Activated naive CD4-positive, alpha-beta T cell treated with Interleukin-2 at 50 U/mL for 16 hours (primary cell): ENCODE measurements around the gene ACBD5.

ENCODE experiments used
- DNase-seq: peaks from one replicate; pipeline ENCODE4 v3.0.0-alpha.2; 2020

The ACBD5 gene

DNA sequence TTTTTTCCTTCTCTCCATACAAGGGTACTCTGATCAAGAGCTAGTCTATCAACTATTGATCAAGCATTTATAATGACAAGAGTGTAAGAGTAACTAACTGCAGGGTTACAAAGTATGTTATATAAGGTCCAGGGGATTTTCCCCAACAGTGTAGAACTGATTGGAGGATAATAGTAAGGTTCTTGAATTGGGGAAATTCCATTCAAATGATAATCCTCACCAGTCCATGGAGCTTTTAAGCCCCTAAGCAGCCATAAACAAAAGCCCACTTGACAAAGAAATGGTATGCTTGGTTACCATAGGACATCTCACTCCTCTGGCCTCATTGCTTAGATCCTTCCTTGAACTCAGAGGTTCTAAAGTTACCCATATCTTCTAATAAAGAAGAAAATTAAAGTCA lies 94.7 kb downstream of the ACBD5 start:
- DNase-seq = no peak
